ENCODE measurements around the gene PPIL6.

- TF ChIP-seq CTCF (IDR thresholded peaks at IDR 0.05; ENCODE audit: low read depth, low read length) (no peak), EZH2phosphoT487 (IDR thresholded peaks at IDR 0.05; ENCODE audit: low read depth) (no peak)
Observed at GRCh38 chr6:109451376-109451775, 10.9 kb upstream of the PPIL6 start.

All from OCI-LY3 (cell line).